ENCODE data around the gene TCEA3. TPM values are rescaled to one million over a fixed set of nuclear protein-coding genes. Genes with fewer than 3 reads are reported as not detected.

The TCEA3 gene
- polyA plus RNA-seq (2012; ENCODE audit: missing spikeins): not detected

- peak; percentile 38 for DNase-seq (ENCODE audit: insufficient read length)
Observed at GRCh38 chr1:23424293-23425192, at the start of gene TCEA3. TCEA3 (minus strand) TSS chr1:23424748; CDS start chr1:23424633, 115 bp downstream.

GRCh38 chr1:23473037-23473800, 48.7 kb upstream of the TCEA3 start:
- TF ChIP-seq TAF1 (IDR thresholded peaks at IDR 0.05; ENCODE audit: borderline replicate concordance, low read depth, low read length) (no peak), POLR2AphosphoS5 (IDR thresholded peaks at IDR 0.05; ENCODE audit: low read depth, low read length) (no peak), POLR2A (IDR thresholded peaks at IDR 0.05; ENCODE audit: low read depth, low read length) (no peak)
- no peak for DNase-seq (ENCODE audit: insufficient read length)
- no peak for FAIRE-seq

More at GRCh38 chr1:23424293-23425192, at the start of gene TCEA3:
- FAIRE-seq: no peak
- TF ChIP-seq TAF1 (IDR thresholded peaks at IDR 0.05; ENCODE audit: borderline replicate concordance, low read depth, low read length) (no peak), POLR2AphosphoS5 (IDR thresholded peaks at IDR 0.05; ENCODE audit: low read depth, low read length) (no peak), POLR2A (IDR thresholded peaks at IDR 0.05; ENCODE audit: low read depth, low read length) (no peak)

GRCh38 chr1:23472351-23473036, 47.9 kb upstream of the TCEA3 start:
- FAIRE-seq: no peak
- no peak for TF ChIP-seq TAF1 (IDR thresholded peaks at IDR 0.05; ENCODE audit: borderline replicate concordance, low read depth, low read length)
- TF ChIP-seq POLR2A (IDR thresholded peaks at IDR 0.05; ENCODE audit: low read depth, low read length): no peak
- no peak for TF ChIP-seq POLR2AphosphoS5 (IDR thresholded peaks at IDR 0.05; ENCODE audit: low read depth, low read length)
- no peak for DNase-seq (ENCODE audit: insufficient read length)

GRCh38 chr1:23471473-23472075, 47.0 kb upstream of the TCEA3 start:
- no peak for FAIRE-seq
- TF ChIP-seq POLR2AphosphoS5 (IDR thresholded peaks at IDR 0.05; ENCODE audit: low read depth, low read length) (no peak), TAF1 (IDR thresholded peaks at IDR 0.05; ENCODE audit: borderline replicate concordance, low read depth, low read length) (no peak)
- no peak for DNase-seq (ENCODE audit: insufficient read length)

GRCh38 chr1:23470282-23471070, 45.9 kb upstream of the TCEA3 start:
- FAIRE-seq (no peak), DNase-seq (ENCODE audit: insufficient read length) (no peak)
- TF ChIP-seq POLR2AphosphoS5 (IDR thresholded peaks at IDR 0.05; ENCODE audit: low read depth, low read length): no peak
- no peak for TF ChIP-seq POLR2A (IDR thresholded peaks at IDR 0.05; ENCODE audit: low read depth, low read length)
- TF ChIP-seq TAF1 (IDR thresholded peaks at IDR 0.05; ENCODE audit: borderline replicate concordance, low read depth, low read length): no peak

GRCh38 chr1:23469372-23469982, 44.9 kb upstream of the TCEA3 start:
- DNase-seq (ENCODE audit: insufficient read length): no peak
- TF ChIP-seq TAF1 (IDR thresholded peaks at IDR 0.05; ENCODE audit: borderline replicate concordance, low read depth, low read length) (no peak), POLR2A (IDR thresholded peaks at IDR 0.05; ENCODE audit: low read depth, low read length) (no peak), POLR2AphosphoS5 (IDR thresholded peaks at IDR 0.05; ENCODE audit: low read depth, low read length) (no peak)
- no peak for FAIRE-seq

- no peak for FAIRE-seq
- no peak for DNase-seq (ENCODE audit: insufficient read length)
- TF ChIP-seq TAF1 (IDR thresholded peaks at IDR 0.05; ENCODE audit: borderline replicate concordance, low read depth, low read length) (no peak), POLR2A (IDR thresholded peaks at IDR 0.05; ENCODE audit: low read depth, low read length) (no peak), POLR2AphosphoS5 (IDR thresholded peaks at IDR 0.05; ENCODE audit: low read depth, low read length) (no peak)
Observed at GRCh38 chr1:23466423-23466989, 42.0 kb upstream of the TCEA3 start.

GRCh38 chr1:23463286-23463685, 38.7 kb upstream of the TCEA3 start:
- TF ChIP-seq POLR2A (IDR thresholded peaks at IDR 0.05; ENCODE audit: low read depth, low read length) (no peak), POLR2AphosphoS5 (IDR thresholded peaks at IDR 0.05; ENCODE audit: low read depth, low read length) (no peak), TAF1 (IDR thresholded peaks at IDR 0.05; ENCODE audit: borderline replicate concordance, low read depth, low read length) (no peak)
- FAIRE-seq (no peak), DNase-seq (ENCODE audit: insufficient read length) (no peak)

- DNase-seq (ENCODE audit: insufficient read length): no peak
- no peak for TF ChIP-seq POLR2AphosphoS5 (IDR thresholded peaks at IDR 0.05; ENCODE audit: low read depth, low read length)
- no peak for TF ChIP-seq POLR2A (IDR thresholded peaks at IDR 0.05; ENCODE audit: low read depth, low read length)
- TF ChIP-seq TAF1 (IDR thresholded peaks at IDR 0.05; ENCODE audit: borderline replicate concordance, low read depth, low read length): no peak
- FAIRE-seq: no peak
Observed at GRCh38 chr1:23462766-23463165, 38.2 kb upstream of the TCEA3 start.
